Colonic mucosa (tissue), 4 donors: ENCODE data around the gene UGGT2. TPM values are rescaled to one million over a fixed set of nuclear protein-coding genes. Genes with fewer than 3 reads are reported as not detected.
"Not testable (repeated sequence)": the region's sequence is repeated elsewhere in the genome, so short reads cannot be mapped to it uniquely, and the experiment has no call there.

Source experiments
- DNase-seq: peaks from one replicate; pipeline ENCODE4 v3.0.0-alpha.2; 2020
- H3K27ac ChIP-seq: fragments of 200-600 bp; one replicate; pipeline ENCODE4 v1.8.0; 2021
- H3K27me3 ChIP-seq: fragments of 200-600 bp; one replicate; pipeline ENCODE4 v1.8.0; 2021
- H3K36me3 ChIP-seq: fragments of 200-600 bp; one replicate; pipeline ENCODE4 v1.8.0; 2021
- H3K4me1 ChIP-seq: fragments of 200-600 bp; one replicate; pipeline ENCODE4 v1.8.0; 2021; ENCODE audit warnings: mild to moderate bottlenecking
- H3K4me3 ChIP-seq: fragments of 200-600 bp; one replicate; pipeline ENCODE4 v1.8.0; 2021
- H3K9ac ChIP-seq, 2 donors: one replicate each; pipeline ENCODE4 v1.7.0; 2013; ENCODE audit warnings: control low read depth in 2 of 2, low read depth in 2 of 2, low read length in 2 of 2
- H3K9me3 ChIP-seq: fragments of 200-600 bp; one replicate; pipeline ENCODE4 v1.8.0; 2021
- CTCF ChIP-seq: fragments of 200-600 bp; IDR thresholded peaks from one replicate; pipeline ENCODE4 v1.8.0; 2022; ENCODE audit warnings: antibody characterized with exemption, mild to moderate bottlenecking
- intact Hi-C: fragments of 100-400 bp; cut with DNase I; formaldehyde crosslinking; loops from one replicate; pipeline ENCODE4 v1.14.1; 2022
- total RNA-seq, 2 donors: library from RNA; stranded (reverse); fragmentation: NEBNext Ultra II Directional in 1 of 2; extraction: Animal tissue kit (Norgen Biotek cat#: 25700) in 1 of 2; gene quantifications; one replicate each; pipeline ENCODE4 v1.2.1, GENCODE V29; 2021
- donor health status: healthy.
- donor health status: DM: no; HTN: no; CAD: no.
- donor health status: DM: no; HTN: no; CAD: no.

UGGT2 gene
- total RNA-seq, 2 donors from 2014 or later = 16.3 to 18.0 TPM

GRCh38 chr13:95797016-95797415 is 256.2 kb downstream of the UGGT2 start:
- H3K4me1 ChIP-seq = no peaks in the 10 kb centered on the region
- DNase-seq = no peak
- H3K9ac ChIP-seq = no peak overlapping the region
- no peaks in the 10 kb centered on the region for H3K27me3 ChIP-seq
- H3K27ac ChIP-seq = no peak overlapping the region
- intact Hi-C loops = no loop called here
- no peak overlapping the region for H3K4me3 ChIP-seq
- H3K9me3 ChIP-seq = no peaks in the 10 kb centered on the region
- H3K36me3 ChIP-seq = no peaks in the 10 kb centered on the region
- TF ChIP-seq CTCF = no peak

GRCh38 chr13:95793781-95794180 is 259.4 kb downstream of the UGGT2 start:
- H3K4me1 ChIP-seq = no peaks in the 10 kb centered on the region
- intact Hi-C loops = no loop called here
- peaks cover 4% of the 10 kb centered on the region for H3K36me3 ChIP-seq
- TF ChIP-seq CTCF = no peak
- no peak overlapping the region for H3K9ac ChIP-seq
- no peak for DNase-seq
- H3K27me3 ChIP-seq = no peaks in the 10 kb centered on the region
- H3K27ac ChIP-seq = no peak overlapping the region
- no peak overlapping the region for H3K4me3 ChIP-seq
- no peaks in the 10 kb centered on the region for H3K9me3 ChIP-seq

DNA sequence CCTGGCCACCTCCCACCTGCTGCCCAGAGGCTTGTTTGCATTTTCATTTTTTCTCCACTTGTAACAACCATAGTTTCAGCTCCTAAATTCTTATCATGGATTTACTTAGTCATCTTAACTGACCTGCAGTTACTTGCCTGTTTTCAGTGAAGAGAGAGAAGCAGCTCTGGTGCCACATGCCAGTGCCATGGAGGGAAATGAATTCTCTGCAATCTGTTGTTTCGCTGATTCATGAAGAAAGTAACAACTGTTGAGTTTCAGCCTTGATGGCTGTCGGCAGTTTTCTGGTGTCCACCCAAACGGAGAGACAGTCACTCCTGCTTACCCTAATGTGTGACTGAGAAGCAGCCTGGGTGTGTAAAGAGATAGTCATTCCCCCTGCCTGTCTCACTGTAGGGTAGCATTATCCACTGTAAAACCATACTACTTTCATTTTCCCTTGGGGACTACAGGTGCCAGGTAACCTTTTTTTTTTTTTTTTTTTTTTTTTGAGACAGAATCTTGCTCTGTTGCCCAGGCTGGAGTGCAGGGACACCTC is 260.1 kb downstream of the UGGT2 start:
- Histone ChIP-seq H3K9me3 (no peaks in the 10 kb centered on the region), H3K27me3 (no peaks in the 10 kb centered on the region), H3K36me3 (peaks cover 4% of the 10 kb centered on the region), H3K9ac (no peak overlapping the region), H3K27ac (no peak overlapping the region), H3K4me3 (no peak overlapping the region), H3K4me1 (no peaks in the 10 kb centered on the region)
- intact Hi-C loops = no loop called here
- DNase-seq = no peak
- TF ChIP-seq CTCF = no peak

- H3K27me3 ChIP-seq = no peaks in the 10 kb centered on the region
- H3K4me3 ChIP-seq = no peak overlapping the region
- no peaks in the 10 kb centered on the region for H3K4me1 ChIP-seq
- peaks cover 4% of the 10 kb centered on the region for H3K36me3 ChIP-seq
- no peak for DNase-seq
- H3K9me3 ChIP-seq = no peaks in the 10 kb centered on the region
- intact Hi-C loops = no loop called here
- no peak overlapping the region for H3K9ac ChIP-seq
- no peak overlapping the region for H3K27ac ChIP-seq
- TF ChIP-seq CTCF = no peak
These were observed 262.0 kb downstream of the UGGT2 start for GRCh38 chr13:95791084-95791722.

DNA sequence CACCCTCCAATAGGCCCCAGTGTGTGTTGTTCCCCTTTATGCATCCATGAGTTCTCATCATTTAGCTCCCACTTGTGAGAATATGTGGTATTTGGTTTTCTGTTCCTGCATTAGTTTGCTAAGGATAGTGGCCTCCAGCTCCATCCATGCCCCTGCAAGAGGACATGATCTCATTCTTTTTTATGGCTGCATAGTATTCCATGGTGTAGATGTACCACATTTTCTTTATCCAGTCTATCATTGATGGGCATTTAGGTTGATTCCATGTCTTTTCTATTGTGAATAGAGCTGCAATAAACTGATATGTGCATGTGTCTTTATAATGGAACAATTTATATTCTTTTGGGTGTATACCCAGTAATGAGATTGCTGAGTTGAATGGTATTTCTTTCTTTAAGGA is 263.9 kb downstream of the UGGT2 start:
- H3K36me3 ChIP-seq, H3K27ac ChIP-seq, H3K9ac ChIP-seq, DNase-seq, H3K4me1 ChIP-seq, H3K9me3 ChIP-seq, H3K27me3 ChIP-seq, H3K4me3 ChIP-seq, intact Hi-C loops: not testable (repeated sequence)

DNA sequence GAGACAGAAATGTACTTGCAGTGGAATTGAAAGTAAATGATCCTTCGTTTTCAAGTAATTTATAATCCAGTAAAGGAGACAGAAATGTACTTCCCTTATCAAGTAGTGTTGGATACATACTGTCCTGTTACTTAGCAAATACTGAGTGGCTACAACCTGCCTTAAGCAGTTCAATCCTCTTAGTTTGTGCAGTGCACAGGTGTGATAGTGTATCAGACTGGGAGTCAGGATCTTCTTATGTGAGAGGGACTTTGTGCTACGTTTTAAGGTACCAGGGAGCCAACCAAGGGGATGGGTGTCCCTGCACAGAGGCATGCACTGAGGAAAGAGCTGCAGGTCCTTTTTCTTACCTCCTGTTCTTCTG is 265.1 kb downstream of the UGGT2 start:
- Histone ChIP-seq H3K9ac (no peak overlapping the region), H3K4me3 (no peak overlapping the region), H3K9me3 (no peaks in the 10 kb centered on the region), H3K27ac (no peak overlapping the region), H3K4me1 (no peaks in the 10 kb centered on the region), H3K36me3 (peaks cover 4% of the 10 kb centered on the region), H3K27me3 (no peaks in the 10 kb centered on the region)
- DNase-seq = no peak
- intact Hi-C loops = no loop called here
- no peak for TF ChIP-seq CTCF
